NCI-H226 (cell line): ENCODE results near the gene ZBTB7C.
A peak's percentile ranks its signal among the peaks of the same experiment; 100 is the strongest.
"Not testable (repeated sequence)": the region's sequence is repeated elsewhere in the genome, so short reads cannot be mapped to it uniquely, and the experiment has no call there.

ENCODE experiments used
- DNase-seq: peaks from one replicate; pipeline ENCODE4 v3.0.0-alpha.2; 2015

ZBTB7C gene

DNA sequence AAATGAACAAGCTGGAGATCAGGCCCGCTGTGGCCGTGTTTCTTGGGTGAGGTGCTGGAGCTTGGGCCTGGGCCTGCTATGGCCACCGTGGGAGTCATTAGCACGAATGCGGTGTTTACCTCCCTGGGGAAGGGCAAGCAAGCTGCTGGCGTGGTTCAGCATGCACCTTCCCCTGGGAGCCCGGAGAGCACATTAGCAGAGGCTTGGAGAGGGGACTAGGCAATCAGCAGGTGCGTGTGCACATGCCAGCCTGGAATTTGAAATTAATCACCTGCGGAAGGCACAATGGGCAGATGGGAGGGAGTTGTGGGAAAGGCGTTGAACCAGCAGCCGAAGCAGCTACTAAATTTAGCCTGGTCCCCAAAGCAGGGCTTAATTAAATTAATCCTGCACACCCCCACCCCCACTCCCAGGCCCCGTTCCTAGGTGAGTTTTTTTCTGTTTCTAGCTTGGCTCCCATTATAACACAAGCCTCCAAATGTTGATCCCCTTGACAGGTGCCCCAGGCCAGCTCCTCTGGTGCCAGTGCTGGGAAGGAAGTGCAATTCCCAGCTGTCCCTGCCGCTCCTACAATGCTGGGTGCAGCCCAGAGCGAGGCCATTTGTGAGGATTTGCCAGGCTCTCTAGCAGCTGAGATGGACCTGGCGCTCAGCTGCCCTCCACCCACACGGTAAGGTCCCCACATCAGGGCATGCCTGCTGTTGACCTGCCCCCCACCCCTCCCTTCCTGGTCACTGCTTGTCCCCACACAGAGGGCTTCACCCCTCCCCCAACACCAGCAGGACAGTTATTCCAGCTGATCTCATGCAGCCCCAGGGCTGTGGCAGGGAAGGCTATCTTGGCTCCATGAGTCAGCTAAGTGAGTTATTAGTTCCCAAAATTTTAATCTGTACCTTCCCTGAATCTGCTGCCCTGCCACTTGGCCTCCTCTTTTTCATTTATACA lies 115.0 kb downstream of the ZBTB7C start:
- peak; percentile 4 for DNase-seq

DNA sequence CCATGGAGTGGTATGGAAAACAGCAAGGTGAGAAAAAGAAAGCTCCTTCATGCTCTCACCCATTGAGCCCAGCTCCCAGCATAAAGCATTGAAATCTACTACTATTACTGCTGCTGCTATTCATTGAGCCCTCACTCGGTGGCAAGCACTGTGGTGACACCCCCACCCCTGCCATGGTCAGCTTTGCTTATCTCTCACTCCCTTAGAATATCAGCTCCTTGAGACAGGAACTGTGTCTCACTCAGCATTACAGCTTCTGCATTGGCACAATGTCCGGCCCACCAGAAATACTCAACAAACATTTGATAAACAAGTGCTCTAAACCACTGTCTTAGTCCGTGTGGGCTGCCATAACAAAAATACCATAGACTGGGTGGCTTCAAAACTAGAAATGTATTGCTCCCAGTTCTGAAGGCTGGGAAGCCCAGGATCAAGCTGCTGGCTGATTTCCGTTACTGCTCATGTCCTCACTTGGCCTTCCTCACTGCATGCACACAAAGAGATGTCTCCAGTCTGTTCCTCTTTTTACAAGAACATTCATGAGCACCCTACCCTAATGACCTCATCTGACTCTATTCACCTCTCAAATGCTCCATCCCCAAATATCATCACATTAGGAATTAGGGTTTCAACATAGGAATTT lies 116.3 kb downstream of the ZBTB7C start:
- DNase-seq = no peak

DNA sequence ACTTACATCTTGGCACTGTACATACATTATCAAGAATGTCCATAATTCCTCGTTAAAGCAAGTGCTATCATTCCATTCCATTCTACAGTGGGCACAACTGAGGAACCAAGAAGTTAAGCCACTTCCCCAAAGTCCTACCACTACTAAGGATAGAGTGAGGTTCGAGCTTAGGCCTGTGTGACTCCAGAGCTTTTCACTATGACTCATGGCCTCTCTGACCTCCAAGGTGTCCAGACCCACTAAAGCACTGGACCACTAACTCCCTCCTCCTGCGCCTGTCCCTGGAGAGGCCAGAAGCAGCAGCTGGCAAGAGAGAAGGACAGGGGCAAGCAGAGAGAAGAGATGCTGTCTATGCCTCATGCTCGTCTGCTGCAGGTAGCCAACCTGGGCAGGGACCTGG lies 117.0 kb downstream of the ZBTB7C start:
- DNase-seq = no peak

DNA sequence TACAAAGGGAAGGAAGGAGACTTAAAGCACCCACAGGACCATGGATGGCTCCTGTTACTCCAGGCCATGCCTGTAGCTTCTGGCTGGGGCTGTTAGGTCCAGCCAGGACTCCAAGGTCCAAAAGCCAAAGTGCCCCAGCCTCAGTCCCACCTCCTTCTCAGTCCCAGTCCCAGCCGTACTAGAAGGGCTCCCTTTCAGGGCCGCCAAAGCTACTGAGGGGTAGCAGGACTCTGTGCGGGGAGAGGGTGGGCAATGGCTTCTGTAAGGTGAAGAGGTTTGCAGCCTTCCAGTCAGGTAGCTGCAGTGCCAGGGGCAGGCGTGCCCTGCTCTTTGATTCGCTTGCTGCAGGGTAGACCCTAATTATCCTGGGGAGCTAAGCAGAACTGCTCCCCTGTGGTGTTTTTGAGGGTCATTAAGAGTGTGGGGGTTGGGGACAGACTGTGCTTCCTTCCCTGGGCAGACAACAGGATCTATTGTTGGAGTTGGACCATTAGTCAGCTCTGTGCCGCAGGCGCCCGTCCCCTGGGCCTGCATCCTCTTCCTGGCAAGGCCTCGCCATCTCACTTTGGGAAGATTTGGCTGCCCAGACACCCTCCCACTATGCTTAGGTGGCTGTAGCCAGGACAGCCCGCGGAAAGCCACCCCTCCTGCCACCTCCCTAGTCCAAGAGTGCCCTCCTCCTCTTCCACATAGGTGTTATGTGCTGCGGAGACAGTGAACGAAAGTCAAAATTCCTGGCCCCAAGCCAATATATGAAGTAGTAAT lies 118.8 kb downstream of the ZBTB7C start:
- DNase-seq = no peak

DNA sequence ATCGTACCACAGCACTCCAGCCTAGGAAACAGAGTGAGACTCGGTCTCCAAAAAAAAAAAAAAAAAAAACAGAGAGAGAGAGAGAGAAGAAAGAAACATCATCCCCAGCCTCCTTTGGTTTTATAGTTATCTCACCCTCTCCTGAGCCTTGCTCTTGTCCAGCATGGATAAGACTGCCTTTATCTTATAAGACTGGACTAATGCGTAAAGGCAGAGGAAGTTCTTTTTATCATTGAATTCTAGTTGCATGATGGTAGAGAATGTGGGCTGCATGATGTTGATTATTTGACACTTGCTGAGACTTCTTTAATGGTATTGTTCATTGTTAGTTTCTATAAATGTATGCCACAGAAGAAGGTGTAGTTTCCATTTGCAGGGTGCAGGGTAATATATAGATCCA lies 124.4 kb downstream of the ZBTB7C start:
- DNase-seq = no peak

DNA sequence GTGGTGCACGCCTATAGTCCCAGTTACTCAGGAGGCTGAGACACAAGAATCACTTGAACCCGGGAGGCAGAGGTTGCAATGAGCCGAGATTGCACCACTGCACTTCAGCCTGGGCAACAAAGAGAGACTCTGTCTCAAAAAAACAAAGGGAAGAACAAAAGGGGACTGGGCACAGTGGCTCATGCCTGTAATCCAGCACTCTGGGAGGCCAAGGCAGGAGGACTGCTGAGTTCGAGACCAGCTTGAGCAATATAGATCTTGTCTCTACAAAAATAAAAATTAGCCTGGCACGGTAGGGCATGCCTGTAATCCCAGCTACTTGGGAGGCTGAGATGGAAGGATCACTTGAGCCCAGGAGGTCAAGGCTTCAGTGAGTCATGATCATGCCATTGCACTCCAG lies 125.2 kb downstream of the ZBTB7C start:
- not testable (repeated sequence) for DNase-seq

DNA sequence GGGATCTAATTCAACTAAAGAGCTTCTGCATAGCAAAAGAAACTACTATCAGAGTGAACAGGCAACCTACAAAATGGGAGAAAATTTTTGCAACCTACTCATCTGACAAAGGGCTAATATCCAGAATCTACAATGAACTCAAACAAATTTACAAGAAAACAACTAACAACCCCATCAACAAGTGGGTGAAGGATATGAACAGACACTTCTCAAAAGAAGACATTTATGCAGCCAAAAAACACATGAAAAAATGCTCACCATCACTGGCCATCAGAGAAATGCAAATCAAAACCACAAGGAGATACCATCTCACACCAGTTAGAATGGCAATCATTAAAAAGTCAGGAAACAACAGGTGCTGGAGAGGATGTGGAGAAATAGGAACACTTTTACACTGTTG lies 127.7 kb downstream of the ZBTB7C start:
- DNase-seq = not testable (repeated sequence)

DNA sequence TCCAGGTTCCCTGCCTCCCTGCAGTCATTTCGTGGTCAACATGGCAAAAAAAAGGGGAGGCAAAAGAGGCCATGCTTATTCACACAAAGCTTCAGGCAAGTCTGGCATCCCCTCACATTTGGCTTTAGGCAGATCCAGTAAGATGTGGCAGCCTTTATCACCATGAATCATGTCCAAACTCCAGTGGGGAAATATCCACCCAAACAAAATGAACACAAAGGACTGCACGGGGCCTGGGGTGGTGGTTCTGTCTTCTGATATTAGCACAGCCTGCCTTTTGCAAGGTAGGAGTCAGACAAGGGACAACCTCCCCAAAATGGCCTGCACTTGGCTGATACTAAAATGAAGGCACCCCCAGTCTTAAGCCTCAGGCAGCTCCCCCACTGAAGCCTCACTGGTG lies 129.9 kb downstream of the ZBTB7C start:
- DNase-seq = peak; percentile 9

DNA sequence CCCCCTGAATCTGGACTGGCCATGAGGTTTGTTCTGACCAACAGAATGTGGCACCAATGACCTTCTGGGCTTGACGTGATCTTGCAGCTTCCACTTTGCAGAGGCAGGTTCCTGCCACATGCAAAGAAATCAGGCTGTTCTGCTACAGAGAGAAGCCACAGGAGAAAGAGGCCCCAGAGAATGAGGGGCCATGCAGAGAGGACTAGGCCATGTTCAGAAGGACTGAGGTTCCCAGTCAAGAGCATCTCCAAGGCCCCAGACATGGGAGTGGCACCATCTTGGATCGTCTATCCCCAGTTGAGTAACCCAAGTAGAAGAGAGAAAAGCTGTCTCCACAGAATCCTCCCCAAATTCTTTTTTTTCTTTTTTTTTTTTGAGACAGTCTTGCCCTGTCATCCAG lies 131.1 kb downstream of the ZBTB7C start:
- no peak for DNase-seq

DNA sequence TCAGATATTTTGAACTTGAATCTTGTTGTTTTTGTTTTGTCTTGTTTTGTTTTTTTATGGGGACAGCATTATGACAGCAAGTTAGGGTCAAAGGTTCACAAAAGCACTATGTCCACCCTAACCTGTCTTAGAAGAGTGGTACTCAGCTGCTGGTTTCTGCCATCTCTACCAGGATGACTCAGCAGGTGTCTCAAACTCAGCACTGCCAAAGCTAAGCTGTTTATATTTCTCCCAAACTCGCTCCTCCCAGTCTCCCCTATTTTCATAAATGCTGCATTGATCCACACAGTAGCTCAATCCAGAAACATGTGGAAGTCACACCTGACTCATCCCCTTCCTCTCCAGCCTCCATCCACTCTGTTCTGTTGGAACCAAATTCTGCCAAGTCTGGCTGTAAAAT lies 134.9 kb downstream of the ZBTB7C start:
- DNase-seq = no peak

DNA sequence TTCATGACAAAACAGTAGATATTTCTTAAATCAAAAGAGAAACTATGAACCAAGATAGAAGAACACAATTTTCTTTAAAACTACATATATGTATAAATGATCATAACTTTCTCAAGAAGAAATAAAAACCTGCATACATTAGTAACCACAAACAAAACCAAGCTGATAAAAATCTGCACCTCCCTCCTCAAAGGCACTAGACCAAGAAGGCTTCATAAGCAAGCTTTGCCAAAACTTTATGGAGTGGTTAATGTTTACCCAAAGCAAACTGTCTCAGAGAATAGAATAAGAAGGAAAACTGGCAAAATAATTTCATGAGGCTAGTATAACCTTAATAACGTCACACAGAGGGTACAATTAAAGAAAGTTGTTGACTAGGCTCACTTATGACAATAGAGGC lies 138.3 kb downstream of the ZBTB7C start:
- no peak for DNase-seq

DNA sequence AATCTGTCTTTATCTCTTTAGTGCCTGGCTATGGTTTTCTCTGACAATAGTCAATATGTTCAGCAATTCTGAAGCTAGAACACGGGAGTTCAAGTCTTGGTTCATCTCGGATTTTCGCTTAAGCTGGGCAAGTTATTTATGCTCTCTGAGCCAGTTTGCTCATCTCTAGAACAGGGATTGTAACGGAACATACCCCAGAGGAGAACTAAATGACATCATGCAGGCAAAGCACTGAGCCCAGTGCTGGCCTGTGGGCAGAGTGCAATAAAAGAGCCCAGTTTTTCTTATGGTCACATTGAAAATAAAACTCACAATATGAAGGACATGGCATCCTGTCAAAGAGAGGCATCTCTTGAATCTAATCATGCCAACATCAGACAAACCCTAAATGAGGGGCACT lies 143.9 kb downstream of the ZBTB7C start:
- no peak for DNase-seq

DNA sequence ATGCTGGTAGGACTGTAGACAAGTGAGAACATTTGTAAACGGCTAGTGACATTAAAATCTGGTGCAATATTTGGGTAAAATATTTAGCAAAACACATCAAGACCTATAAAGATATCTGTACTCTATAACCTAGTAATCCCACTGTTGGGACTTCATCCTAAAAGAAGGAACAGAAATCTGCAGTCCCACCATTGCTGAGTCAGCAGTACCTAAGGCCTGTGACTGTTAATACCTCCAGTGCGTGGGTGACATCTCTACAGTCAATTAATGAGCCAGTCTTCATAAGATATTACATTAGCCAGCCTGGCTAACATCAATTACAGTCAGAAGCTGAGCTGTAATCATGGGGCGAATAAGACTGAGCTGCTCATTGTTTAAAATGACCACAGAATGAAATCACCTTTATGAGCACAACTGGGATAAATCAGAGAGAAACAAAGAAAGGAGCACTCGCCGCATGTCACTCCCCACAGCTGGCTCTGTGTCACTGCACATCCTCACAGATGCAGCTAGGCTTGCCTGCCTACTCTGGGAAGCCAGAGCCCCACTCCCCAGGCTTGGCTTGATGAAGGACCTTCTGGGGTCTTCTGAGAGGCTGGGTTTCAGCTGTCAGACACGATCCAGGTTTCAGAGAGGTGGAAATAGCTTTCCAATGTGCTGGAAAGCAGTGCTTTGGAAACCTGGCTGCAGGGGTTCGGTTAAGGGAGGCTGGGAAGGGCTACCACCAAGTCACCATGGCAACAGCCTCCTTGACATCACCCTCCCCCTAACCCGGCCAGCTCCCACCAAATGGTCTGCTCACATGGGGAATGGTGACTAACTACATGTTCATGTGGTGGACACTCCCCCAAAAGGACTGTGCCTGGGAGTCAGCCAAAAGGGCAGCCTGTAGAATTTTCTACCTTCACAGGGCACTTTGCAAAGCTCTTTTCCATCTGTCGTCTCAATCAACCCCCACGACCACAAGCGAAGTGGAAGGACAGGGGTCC lies 145.0 kb downstream of the ZBTB7C start:
- peak; percentile 61 for DNase-seq

DNA sequence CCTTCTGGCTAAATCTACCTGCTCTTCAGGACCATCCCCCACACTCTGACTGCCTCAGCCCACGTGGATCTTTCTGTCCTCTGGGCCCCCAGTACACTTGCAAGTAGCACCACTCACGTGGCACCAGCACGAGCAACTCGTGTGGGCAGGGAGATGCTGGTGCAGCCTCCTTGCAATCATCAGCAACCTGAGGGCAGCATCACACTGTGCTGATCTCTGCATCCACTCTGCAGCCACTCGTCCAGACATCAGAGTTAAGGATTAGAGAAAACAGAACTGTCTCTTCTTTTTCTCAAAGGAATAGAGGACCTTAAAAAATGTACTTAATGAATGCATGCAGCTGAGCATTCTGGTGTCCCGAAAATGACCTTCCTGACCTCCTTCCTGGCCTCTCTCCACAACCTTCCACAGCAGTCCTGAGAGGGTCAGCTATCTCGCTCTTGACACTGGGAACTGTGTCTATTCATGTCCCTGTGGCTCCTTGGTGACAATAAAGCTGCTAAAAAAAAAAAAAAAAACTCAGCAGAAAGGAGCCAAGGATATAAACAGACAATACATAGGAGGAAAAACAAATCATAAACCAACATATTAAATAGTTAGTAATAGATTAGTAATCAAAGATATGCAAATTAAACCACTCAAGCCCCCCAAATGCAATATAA lies 145.9 kb downstream of the ZBTB7C start:
- no peak for DNase-seq

DNA sequence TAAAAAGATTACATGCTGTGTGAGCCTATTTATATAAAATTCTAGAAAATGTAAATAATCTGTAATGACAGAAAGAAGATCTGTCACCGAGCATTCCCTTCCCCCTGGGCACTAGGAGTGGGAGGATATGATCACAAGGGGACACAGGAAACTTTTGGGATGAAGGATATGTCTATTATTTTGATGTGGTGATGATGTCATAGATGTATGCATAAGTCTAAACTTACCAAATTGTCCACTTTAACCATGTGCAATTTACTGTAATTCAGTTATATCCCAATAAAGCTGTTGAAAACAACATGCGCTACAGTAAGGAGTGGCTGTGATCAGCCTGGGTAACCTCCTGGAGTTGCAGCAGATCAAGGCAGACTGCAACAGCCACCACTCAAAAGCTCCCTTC lies 148.9 kb downstream of the ZBTB7C start:
- no peak for DNase-seq

DNA sequence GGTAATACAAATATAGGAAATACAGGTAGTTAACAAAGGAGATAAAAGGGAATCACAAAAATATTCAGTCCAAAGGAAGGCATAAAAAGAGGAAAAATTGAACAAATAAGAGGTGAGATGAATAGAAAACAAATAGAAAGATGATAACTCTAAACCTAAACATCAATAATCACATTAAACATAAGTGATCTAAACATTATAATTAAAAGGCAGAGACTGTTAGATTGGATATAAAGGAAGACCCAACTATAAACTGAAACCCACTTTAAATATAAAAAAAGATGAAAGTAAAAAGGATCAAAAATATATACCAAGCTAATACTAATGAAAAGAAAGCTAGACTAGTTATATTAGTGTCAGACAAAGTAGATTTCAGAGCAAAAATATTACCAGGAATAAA lies 152.3 kb downstream of the ZBTB7C start:
- DNase-seq = no peak

DNA sequence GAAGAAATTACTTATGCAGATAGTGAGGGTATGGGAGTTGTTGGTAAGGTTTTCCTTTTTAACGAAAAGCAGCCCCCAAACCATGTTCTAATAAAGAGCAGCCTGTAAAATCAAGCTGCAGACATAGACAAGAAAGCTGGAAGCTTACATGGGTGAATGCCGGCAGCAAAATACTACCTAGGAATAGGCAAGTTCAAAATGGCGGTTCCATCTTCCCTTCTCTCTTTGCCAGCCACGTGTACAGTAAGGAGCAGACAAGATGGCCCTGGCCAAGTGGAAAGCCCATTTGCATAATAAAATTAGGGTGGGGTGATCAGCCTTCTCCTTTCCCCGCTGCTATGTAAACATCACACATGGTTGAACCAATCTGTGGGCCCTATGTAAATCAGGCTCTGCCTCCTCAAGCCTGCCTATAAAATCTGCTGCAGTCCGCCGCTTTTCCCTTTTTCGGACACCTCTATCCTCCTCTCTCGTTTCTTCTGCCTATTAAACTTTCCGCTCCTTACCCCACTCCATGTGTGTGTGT lies 155.0 kb downstream of the ZBTB7C start:
- no peak for DNase-seq

DNA sequence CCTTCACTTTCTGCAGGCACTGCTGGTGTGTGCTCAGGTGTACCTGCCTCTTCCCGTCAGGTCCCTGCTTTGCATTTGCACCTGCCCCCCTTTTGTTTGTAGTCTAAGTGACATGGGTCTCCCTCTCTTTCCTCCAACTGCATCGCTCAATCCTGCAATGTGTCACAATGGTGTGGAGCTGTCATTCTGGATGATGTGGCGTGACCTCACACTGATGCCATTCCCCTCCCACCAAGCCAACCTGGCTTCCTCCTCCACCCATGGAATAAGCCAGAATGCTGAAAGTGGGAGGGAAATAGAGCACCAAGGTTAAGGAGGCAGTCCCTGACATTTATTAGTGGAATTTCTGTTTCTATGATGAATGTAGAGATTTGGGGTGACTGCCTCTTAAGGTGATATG lies 156.7 kb downstream of the ZBTB7C start:
- DNase-seq = no peak

DNA sequence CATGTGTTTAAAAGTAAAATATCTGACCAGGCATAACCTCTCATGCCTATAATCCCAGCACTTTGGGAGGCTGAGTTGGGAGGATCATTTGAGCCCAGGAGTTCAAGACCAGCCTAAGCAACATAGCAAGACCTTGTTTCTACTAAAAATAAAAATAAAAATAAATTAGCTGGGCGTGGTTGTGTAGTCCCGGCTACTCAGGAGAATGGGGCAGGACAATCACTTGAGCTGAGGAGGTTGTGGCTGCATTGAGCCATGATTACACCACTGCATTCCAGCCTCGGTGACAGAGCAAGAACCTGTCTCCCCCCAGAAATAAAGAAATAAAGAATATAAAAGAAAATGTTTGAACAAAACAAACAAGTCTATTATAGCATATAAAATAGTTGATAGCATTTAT lies 158.3 kb downstream of the ZBTB7C start:
- DNase-seq = no peak

DNA sequence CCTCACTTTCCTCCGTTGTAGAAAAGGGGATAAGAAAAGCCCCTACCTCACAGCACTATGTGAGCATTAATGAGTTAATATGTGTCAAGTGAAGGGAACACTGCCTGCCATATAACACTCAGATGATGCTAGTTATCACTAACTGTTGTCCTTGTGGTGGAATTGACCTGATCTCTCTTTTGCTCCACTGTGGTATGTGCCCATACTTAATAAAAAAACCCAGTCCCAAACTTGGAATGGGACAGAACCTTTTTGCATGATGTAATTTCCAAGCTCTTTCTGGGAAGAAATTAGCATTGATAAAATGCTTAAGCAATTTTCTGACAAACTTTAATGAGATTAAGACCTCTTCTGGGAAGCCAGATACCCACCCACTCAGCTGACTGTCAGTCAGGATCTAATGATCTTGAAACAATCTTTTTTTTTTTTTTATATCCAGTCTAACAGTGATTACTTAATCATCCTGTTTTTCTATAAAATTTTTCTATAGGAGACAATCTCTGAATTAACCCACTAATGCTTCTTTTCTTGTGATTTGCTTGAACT lies 158.7 kb downstream of the ZBTB7C start:
- no peak for DNase-seq

DNA sequence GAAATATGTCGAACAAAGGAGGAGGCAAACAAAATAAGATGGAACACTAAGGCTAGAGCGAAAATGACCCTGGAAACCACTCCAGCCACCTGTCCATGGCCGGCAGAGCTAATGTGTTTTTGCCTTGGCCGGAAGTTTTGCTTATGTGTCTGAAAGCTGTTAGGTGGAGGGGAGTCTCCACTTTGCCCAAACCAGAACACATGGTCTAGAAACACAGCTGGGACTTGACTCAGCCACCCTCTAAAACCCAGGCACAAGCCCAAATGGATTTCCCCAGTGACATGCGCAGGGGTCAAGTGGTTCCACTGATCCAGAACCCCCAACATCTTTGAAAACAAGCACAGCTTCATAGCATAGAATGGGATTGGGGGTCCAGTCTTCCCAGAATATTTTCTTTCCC lies 159.3 kb downstream of the ZBTB7C start:
- DNase-seq = no peak
